ENCODE measurements around the gene MRPS5. TPM values are rescaled to one million over a fixed set of nuclear protein-coding genes. Genes with fewer than 3 reads are reported as not detected.
A peak's percentile ranks its signal among the peaks of the same experiment; 100 is the strongest.
"Not testable (repeated sequence)": the region's sequence is repeated elsewhere in the genome, so short reads cannot be mapped to it uniquely, and the experiment has no call there.

The MRPS5 gene
- total RNA-seq, 1 donor from 2014 or later, result 78.6 TPM

DNA sequence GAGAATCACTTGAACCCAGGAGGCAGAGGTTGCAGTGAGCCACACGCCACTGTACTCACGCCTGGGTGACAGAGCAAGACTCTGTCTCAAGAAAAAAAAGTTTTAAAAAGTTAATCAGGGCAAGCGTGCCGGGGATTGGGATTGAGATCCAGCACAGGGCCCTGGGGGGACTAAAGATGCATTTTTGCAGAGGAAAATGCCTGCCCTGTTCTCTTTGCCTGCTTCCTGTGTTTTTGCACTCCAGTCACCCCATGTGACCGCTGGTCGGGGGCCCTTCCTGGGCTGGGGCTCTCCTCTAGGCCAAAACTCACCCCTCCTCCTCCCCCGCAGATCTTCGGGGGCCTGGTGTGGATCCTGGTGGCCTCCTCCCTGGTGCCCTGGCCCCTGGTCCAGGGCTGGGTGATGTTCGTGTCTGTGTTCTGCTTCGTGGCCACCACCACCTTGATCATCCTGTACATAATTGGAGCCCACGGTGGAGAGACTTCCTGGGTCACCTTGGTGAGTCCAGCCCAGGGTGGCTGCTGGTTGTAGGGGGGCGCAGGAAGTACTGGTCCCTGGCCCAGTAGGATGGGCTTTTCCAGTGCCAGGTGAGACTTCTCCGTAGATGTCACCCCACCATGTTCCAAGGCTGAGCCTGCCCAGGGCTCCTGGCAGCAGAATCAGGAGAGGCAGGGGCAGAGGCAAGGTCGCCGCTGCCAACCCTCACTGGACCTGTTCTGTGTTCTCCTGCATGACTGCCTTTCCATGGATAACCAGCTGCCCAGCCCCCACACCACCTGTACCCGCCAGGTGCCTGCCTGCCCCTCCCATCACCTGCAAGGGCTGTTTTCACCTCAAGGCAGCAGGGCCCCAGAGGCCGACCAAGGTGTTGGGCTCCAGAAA is 73.7 kb downstream of the MRPS5 start:
- no peak for DNase-seq (ENCODE audit: low read depth)

DNA sequence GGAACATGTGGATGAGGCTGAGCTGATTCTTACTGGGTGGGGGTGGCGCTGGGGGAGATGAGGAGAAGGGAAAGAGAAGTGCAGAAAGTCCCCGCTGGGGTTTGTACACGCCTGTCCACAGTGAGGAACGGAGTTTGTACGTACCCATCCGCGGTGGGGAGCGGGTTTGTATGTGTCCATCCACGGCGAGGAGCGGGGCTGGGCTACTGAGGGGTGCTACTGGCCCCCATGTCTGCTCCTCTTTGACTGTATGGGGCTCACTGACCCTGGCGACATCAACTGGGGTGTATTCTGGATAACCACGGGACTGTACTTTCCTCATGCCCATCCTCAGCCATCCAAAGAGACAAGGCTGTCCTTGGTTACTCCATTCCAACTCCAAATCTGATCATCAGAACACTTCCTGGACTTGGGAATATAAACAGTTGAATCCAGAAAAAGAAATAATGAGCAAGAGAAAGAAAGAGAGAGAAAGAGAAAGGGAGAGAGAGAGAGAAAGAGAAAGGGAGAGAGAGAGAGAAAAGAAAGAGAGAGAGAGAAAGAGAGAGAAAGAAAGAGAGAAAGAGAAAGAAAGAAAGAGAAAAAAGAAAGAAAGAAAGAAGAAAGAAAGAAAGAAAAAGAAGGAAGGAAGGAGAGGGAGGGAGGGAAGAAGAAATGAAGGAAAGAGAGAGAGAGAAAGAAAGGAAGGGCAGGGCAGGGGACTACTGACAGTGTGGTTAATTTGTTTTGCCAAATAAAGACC is 75.1 kb downstream of the MRPS5 start:
- no peak for DNase-seq (ENCODE audit: low read depth)

DNA sequence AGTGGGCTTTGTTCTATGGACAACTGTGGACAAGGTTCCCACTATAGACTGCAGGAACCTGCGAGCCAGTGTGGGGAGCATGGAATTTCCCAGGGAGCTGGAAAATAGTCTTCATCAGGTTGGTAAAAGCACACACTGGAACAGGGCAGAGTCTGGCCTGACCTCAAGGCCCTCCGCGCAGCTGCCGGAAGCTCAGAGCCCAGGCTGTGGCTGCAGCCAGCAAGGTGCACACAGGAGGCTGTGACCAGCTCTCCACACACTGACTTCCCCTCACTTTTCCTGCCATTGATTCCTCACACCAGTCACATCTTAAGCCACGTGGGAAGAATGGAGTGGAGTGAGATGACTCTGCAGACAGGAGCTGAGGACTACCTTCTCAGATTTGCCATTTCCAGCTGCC is 77.0 kb downstream of the MRPS5 start:
- peak; percentile 28 for DNase-seq (ENCODE audit: low read depth)

DNA sequence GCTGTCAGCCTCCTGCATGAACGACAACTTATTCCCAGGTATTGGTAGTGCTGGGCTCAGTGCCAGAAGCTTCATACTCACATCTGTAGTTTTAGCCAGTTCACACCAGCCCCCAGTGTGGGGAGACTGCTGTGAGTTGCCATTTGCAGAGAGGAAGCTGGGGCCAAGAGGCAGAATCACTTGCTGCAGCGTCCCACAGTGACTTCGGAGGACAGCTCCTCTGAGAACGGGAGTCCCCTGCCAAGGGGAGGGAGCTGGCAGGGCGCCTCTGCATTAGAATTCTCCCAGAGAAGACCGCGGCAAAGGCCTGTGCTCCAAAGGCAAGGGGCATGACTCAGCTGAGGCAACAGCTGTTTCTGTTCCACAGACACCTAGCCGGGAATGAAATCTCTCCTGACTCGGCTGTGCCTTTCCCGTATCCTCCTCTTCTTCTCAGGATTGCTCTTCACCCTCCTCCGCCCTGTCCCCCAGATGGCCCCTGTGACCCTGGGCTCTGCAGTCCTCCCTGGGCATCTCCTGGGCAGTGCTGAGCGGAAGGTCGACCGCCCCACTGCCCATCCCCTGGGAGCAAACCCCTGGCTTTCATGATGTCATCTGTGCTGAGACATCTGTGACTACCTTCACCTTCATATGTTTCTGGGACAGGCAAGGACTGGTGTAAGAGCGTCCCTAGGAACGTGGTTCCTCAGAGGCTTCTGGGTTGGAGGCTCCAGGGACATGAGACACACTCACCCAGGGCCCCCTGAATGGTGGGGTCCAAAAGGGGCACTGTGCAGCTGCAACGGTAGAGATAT is 78.1 kb downstream of the MRPS5 start:
- peak; percentile 97 for DNase-seq (ENCODE audit: low read depth)

DNA sequence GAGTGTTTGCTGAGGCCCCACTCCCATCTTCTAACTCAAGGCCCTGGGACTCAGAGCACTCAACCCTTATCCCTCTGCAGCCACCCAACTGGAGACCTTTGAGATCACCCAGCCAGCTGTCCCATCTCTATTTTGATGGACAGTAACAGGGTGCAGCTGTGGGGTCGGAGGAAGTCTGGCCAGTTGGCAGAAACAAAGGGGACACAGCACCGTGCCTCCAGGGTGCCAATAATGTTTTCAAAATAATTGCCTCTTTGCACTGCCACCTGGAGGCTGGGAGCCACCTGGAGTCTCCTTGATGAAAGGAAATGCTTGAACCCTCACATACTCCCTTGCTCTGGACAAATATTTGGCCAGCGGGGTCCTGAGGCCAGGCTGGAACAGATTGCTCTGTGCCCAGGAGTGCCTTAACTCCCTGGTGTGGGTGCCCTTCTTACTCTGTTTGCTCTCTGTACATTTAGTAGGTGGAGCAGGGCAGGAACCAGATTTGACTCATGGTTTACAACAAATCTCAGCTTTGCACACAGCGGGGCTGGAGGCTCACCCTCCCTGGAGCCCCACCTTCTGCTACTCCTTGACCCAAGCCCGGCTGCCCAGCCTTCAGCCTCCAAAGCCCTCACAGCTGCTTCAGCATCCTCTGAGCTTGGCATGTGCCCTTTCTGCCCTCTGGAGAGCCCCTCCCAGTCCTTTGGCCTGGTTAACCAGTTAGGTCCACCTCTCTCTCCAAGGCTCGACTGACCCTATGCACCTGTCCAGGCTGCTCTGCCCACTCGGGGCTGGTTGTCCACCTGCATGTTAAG is 78.9 kb downstream of the MRPS5 start:
- DNase-seq (ENCODE audit: low read depth), result peak; percentile 87

DNA sequence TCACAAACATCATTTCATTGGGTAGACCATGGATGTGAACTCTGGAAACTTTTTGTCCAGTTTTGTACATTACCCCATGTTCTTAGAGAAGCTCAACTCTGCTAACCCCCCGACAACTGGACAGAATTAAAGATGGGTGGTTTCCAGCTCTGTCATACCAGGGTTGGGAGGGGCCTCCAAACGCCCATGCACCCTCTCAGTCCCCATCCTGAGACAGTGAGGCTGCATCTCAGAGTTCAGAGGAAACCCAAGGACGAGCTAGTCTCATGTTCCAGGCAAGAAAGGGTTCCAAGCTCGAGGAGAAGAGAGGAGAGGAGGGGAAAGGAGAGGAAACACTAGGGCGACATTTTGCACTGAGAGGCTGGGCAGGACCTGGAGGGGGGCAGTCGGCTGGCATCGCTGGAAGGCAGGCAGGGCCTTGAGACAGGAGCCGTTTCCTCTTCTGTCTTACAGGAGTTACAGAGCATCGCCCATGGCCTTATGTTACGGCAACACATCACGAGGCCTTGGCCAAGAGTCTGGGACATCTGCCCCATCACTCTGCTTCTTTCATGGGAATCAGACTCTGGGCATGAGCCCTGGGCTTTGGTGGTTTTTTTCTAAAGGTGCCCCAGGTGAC is 79.7 kb downstream of the MRPS5 start:
- no peak for DNase-seq (ENCODE audit: low read depth)

DNA sequence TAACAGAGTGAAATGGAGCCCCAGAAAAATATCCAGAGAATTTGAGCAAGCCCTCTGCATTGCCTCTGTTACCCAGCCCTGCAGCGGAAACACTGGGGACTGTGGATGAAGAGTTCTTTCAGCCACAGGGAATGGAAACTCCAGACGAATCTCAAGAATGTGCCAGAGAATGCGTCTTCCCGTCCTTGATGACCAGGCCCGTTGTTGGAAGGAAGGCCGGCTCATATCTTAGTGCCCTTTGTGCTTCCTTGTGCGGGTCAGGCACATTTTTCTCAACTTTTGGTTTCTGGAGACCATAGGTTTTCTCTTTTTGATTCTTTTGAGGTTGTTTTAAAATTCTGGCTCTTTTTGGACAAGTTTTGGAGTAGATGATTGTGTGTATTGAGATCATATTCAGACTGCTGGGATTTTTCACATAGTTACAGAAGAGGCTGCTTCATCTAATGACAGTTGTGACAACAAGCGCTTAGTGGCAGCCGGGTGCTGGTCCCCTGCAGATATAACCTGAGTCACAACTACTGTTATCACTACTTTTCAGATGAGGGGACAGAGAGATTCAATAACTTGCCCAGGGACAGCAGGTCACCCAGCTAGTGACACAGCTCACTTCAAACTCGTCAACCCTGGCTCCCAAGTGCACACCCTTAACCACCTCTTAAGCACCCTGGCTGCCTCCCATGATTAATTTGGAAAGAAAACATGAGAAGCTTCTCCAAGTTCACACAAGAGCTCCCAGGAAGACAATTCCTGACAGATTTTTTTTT is 80.4 kb downstream of the MRPS5 start:
- no peak for DNase-seq (ENCODE audit: low read depth)

DNA sequence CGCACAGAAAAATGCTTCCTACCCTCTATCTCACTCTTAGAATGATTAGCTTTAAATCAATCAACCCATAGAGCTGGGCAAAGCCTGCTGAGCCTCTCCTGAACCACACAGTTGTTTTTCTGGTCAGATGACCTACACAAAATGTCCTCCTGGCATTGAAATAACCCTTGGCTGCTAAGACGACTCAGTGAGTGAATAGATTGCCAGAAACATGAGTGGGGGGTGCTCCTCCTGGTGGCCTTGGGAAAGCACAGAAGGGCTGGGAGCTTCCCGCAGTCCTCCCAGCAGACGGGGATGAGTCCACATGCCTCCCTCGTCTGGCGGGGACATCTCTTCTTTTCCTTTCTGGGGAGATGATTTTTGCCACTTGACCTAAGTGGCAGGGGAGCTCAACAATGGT is 81.2 kb downstream of the MRPS5 start:
- no peak for DNase-seq (ENCODE audit: low read depth)

DNA sequence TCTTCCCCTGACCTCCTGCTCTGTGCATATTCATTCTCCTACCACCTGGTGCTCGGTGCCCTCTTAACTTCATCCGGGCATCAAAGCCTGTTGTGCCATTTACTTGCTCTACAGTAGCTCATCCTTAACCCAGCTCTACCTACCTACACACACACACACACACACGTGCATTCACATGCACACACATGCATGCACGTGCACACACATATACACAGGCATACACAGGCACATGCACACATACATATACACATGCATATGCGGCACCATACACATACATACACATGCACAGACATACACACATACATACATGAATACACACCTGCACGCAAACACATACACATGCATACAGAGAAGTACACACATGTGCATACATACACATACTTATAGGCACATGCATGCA is 81.6 kb downstream of the MRPS5 start:
- no peak for DNase-seq (ENCODE audit: low read depth)

DNA sequence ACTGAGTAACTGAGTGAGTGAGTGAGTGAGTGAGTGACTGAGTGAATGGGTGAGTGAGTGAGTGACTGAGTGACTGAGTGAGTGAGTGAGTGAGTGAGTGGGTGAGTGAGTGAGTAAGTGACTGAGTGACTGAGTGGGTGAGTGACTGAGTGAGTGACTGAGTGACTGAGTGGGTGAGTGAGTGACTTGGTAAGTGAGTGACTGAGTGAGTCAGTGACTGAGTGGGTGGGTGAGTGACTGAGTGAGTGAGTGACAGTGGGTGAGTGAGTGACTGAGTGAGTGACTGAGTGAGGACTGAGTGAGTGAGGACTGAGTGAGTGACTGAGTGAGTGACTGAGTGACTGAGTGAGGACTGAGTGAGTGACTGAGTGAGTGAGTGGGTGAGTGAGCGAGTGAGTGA is 82.2 kb downstream of the MRPS5 start:
- no peak for DNase-seq (ENCODE audit: low read depth)

DNA sequence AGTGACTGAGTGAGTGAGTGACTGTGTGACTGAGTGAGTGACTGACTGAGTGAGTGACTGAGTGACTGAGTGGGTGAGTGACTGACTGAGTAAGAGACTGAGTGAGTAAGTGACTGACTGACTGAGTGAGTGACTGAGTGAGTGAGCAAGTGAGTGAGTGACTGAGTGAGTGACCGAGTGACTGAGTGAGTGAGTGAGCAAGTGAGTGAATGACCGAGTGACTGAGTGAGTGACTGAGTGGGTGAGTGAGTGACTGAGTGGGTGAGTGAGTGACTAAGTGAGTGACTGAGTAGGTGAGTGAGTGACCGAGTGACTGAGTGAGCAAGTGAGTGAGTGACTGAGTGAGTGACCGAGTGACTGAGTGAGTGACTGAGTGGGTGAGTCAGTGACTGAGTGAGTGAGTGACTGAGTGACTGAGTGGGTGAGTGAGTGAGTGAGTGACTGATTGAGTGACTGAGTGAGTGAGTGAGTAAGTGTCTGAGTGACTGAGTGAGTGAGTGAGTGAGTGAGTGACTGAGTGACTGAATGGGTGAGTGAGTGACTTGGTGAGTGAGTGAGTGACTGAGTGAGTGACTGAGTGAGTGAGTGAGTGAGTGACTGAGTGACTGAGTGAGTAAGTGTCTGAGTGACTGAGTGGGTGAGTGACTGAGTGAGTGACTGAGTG is 82.8 kb downstream of the MRPS5 start:
- DNase-seq (ENCODE audit: low read depth), result no peak

DNA sequence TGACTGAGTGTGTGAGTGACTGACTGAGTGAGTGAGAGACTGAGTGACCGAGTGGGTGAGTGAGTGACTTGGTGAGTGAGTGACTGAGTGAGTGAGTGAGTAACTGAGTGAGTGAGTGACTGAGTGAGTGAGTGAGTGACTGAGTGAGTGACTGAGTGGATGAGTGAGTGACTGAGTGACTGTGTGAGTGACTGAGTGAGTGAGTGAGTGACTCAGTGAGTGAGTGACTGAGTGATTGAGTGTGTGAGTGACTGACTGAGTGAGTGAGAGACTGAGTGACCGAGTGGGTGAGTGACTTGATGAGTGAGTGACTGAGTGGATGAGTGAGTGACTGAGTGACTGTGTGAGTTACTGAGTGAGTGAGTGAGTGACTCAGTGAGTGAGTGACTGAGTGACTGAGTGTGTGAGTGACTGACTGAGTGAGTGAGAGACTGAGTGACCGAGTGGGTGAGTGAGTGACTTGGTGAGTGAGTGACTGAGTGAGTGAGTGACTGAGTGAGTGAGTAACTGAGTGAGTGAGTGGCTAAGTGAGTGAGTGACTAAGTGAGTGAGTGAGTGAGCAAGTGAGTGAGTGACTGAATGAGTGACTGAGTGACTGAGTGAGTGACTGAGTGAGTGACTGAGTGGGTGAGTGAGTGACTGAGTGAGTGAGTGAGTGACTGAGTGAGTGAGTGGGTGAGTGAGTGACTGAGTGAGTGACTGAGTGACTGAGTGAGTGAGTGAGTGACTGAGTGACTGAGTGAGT is 83.6 kb downstream of the MRPS5 start:
- DNase-seq (ENCODE audit: low read depth), result not testable (repeated sequence)

DNA sequence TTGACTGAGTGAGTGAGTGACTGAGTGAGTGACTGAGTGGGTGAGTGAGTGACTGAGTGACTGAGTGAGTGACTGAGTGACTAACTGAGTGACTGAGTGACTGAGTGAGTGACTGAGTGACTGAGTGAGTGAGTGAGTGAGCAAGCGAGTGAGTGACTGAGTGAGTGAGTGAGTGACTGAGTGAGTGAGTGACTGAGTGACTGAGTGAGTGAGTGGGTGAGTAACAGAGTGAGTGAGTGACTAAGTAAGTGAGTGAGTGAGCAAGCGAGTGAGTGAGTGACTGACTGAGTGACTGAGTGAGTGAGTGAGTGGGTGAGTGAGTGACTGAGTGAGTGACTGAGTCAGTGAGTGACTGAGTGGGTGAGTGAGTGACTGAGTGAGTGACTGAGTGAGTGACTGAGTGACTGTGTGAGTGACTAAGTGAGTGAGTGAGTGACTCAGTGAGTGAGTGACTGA is 84.2 kb downstream of the MRPS5 start:
- DNase-seq (ENCODE audit: low read depth), result no peak

DNA sequence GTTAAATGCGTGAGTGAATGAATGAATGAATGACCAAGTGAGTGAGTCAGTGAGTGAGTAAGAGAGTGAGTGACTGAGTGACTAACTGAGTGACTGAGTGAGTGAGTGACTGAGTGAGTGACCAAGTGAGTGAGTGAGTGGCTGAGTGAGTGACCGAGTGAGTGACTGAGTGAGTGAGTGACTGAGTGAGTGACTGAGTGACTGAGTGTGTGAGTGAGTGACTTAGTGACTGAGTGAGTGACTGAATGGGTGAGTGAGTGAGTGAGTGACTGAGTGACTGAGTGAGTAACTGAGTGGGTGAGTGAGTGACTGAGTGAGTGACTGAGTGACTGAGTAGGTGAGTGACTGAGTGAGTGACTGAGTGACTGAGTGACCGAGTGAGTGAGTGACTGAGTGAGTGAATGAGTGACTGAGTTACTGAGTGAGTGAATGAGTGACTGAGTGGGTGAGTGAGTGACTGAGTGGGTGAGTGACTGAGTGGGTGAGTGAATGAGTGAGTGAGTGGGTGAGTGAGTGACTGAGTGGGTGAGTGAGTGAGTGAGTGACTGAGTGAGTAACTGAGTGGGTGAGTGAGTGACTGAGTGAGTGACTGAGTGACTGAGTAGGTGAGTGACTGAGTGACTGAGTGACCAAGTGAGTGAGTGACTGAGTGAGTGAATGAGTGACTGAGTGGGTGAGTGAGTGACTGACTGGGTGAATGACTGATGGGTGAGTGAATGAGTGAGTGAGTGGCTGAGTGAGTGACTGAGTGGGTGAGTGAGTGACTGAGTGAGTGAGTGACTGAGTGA is 84.8 kb downstream of the MRPS5 start:
- DNase-seq (ENCODE audit: low read depth), result no peak

Data from myocyte (in vitro differentiated cells).